Type B pancreatic cell (in vitro differentiated cells): ENCODE measurements around the gene ARHGAP32. TPM values are rescaled to one million over a fixed set of nuclear protein-coding genes. Genes with fewer than 3 reads are reported as not detected.

Experiments used
- DNase-seq: peaks from one replicate; pipeline ENCODE4 v3.0.0; 2021; ENCODE audit warnings: mixed read lengths; ENCODE audit not compliant: unreplicated experiment; ENCODE audit errors: extremely low spot score
- H3K27ac Mint-ChIP-seq: 2 replicates; pipeline ENCODE4 v1.8.0; 2021; ENCODE audit warnings: mild to moderate bottlenecking, mixed read lengths
- H3K27me3 Mint-ChIP-seq: 2 replicates; pipeline ENCODE4 v1.8.0; 2021; ENCODE audit warnings: mixed read lengths
- H3K36me3 Mint-ChIP-seq: 2 replicates; pipeline ENCODE4 v1.8.0; 2021; ENCODE audit warnings: mixed read lengths
- H3K4me1 Mint-ChIP-seq: one replicate; pipeline ENCODE4 v1.8.0; 2021; ENCODE audit warnings: mixed read lengths; ENCODE audit not compliant: unreplicated experiment
- H3K4me3 Mint-ChIP-seq: 2 replicates; pipeline ENCODE4 v1.8.0; 2021; ENCODE audit warnings: mild to moderate bottlenecking, mixed read lengths
- H3K9me3 Mint-ChIP-seq: 2 replicates; pipeline ENCODE4 v1.8.0; 2021; ENCODE audit warnings: mixed read lengths
- CTCF ChIP-seq: fragments of 200-600 bp; sonication (generic); conservative IDR thresholded peaks from 2 replicates; pipeline ENCODE4 v1.5.0; 2021; ENCODE audit warnings: antibody characterized with exemption, mild to moderate bottlenecking
- total RNA-seq: library from RNA; stranded (reverse); gene quantifications from 2 replicates; pipeline ENCODE4 v1.2.1, GENCODE V29; 2021; ENCODE audit warnings: low replicate concordance

The ARHGAP32 gene
- total RNA-seq, 1 donor from 2014 or later, result 41.6 TPM

GRCh38 chr11:128964463-128964930 lies 227.6 kb downstream of the ARHGAP32 start:
- Mint-ChIP-seq H3K36me3 (peaks cover 14% of the 10 kb centered on the region), H3K27ac (no peak overlapping the region), H3K4me1 (peaks cover 16% of the 10 kb centered on the region), H3K27me3 (no peaks in the 10 kb centered on the region), H3K9me3 (no peaks in the 10 kb centered on the region), H3K4me3 (no peak overlapping the region)
- TF ChIP-seq CTCF, result no peak
- DNase-seq, result no peak

- no peak for DNase-seq
- no peak for TF ChIP-seq CTCF
Measured at GRCh38 chr11:128963744-128964325, 228.3 kb downstream of the ARHGAP32 start.

GRCh38 chr11:128962896-128963295 lies 229.2 kb downstream of the ARHGAP32 start:
- DNase-seq, result no peak
- Mint-ChIP-seq H3K27ac (no peak overlapping the region), H3K9me3 (no peaks in the 10 kb centered on the region), H3K36me3 (peaks cover 10% of the 10 kb centered on the region), H3K4me1 (peaks cover 16% of the 10 kb centered on the region), H3K27me3 (no peaks in the 10 kb centered on the region), H3K4me3 (no peak overlapping the region)
- no peak for TF ChIP-seq CTCF

More at GRCh38 chr11:128963744-128964325, 228.3 kb downstream of the ARHGAP32 start:
- H3K9me3 Mint-ChIP-seq, result no peaks in the 10 kb centered on the region
- no peak overlapping the region for H3K4me3 Mint-ChIP-seq
- peaks cover 14% of the 10 kb centered on the region for H3K36me3 Mint-ChIP-seq
- no peak overlapping the region for H3K27ac Mint-ChIP-seq
- H3K4me1 Mint-ChIP-seq, result peaks cover 16% of the 10 kb centered on the region
- H3K27me3 Mint-ChIP-seq, result no peaks in the 10 kb centered on the region

- no peak overlapping the region for H3K4me3 Mint-ChIP-seq
- H3K27me3 Mint-ChIP-seq, result no peaks in the 10 kb centered on the region
- peaks cover 10% of the 10 kb centered on the region for H3K36me3 Mint-ChIP-seq
- H3K27ac Mint-ChIP-seq, result no peak overlapping the region
- TF ChIP-seq CTCF, result no peak
- no peak for DNase-seq
- H3K4me1 Mint-ChIP-seq, result peaks cover 17% of the 10 kb centered on the region
- H3K9me3 Mint-ChIP-seq, result no peaks in the 10 kb centered on the region
Measured at GRCh38 chr11:128961645-128962044, 230.5 kb downstream of the ARHGAP32 start.

GRCh38 chr11:128957202-128957482 lies 235.0 kb downstream of the ARHGAP32 start:
- Mint-ChIP-seq H3K4me1 (peaks cover 7% of the 10 kb centered on the region), H3K9me3 (no peaks in the 10 kb centered on the region), H3K27me3 (peaks cover 4% of the 10 kb centered on the region), H3K4me3 (no peak overlapping the region), H3K36me3 (no peaks in the 10 kb centered on the region), H3K27ac (no peak overlapping the region)
- no peak for DNase-seq
- TF ChIP-seq CTCF, result no peak
